ENCODE data around the gene DTNA. TPM values are rescaled to one million over a fixed set of nuclear protein-coding genes. Genes with fewer than 3 reads are reported as not detected.
A peak's percentile ranks its signal among the peaks of the same experiment; 100 is the strongest.

Gene DTNA
- total RNA-seq, 1 donor: 22.0 TPM

- DNase-seq (ENCODE audit: low read depth): peak; percentile 76
- TF ChIP-seq CTCF (IDR thresholded peaks at IDR 0.05; ENCODE audit: insufficient read depth, low read length): no peak
- no peak overlapping the region for H3K4me3 ChIP-seq (ENCODE audit: low read depth, low read length)
Observed at GRCh38 chr18:34773961-34774766, 64.1 kb downstream of the DTNA start.

GRCh38 chr18:34775461-34775860 is 65.4 kb downstream of the DTNA start:
- no peak for DNase-seq (ENCODE audit: low read depth)
- H3K4me3 ChIP-seq (ENCODE audit: low read depth, low read length): no peak overlapping the region
- no peak for TF ChIP-seq CTCF (IDR thresholded peaks at IDR 0.05; ENCODE audit: insufficient read depth, low read length)

GRCh38 chr18:34779112-34779511 is 69.0 kb downstream of the DTNA start:
- no peak for TF ChIP-seq CTCF (IDR thresholded peaks at IDR 0.05; ENCODE audit: insufficient read depth, low read length)
- H3K4me3 ChIP-seq (ENCODE audit: low read depth, low read length): no peak overlapping the region

GRCh38 chr18:34780856-34781255 is 70.8 kb downstream of the DTNA start:
- DNase-seq (ENCODE audit: low read depth): no peak
- no peak for TF ChIP-seq CTCF (IDR thresholded peaks at IDR 0.05; ENCODE audit: insufficient read depth, low read length)
- no peak overlapping the region for H3K4me3 ChIP-seq (ENCODE audit: low read depth, low read length)

More at GRCh38 chr18:34779112-34779511, 69.0 kb downstream of the DTNA start:
- DNase-seq (ENCODE audit: low read depth): no peak

GRCh38 chr18:34783501-34783900 is 73.4 kb downstream of the DTNA start:
- TF ChIP-seq CTCF (IDR thresholded peaks at IDR 0.05; ENCODE audit: insufficient read depth, low read length): no peak
- peak; percentile 26 for DNase-seq (ENCODE audit: low read depth)
- H3K4me3 ChIP-seq (ENCODE audit: low read depth, low read length): no peak overlapping the region

- no peak for DNase-seq (ENCODE audit: low read depth)
- no peak overlapping the region for H3K4me3 ChIP-seq (ENCODE audit: low read depth, low read length)
- no peak for TF ChIP-seq CTCF (IDR thresholded peaks at IDR 0.05; ENCODE audit: insufficient read depth, low read length)
Observed at GRCh38 chr18:34786162-34786741, 76.2 kb downstream of the DTNA start.

Measured in fibroblast of the aortic adventitia (primary cell).